ENCODE measurements around the gene NOTCH1. TPM values are rescaled to one million over a fixed set of nuclear protein-coding genes. Genes with fewer than 3 reads are reported as not detected.

Gene NOTCH1
- total RNA-seq, 3 donors from 2014 or later (not counting 1 experiment from before 2014, with no cell fraction given) = 126 to 228 (median 192) TPM

- Mint-ChIP-seq H3K4me1 (no peaks in the 10 kb centered on the region), H3K27me3 (ENCODE audit: low read depth in 2 of 2) (no peaks in the 10 kb centered on the region), H3K36me3 (no peaks in the 10 kb centered on the region), H3K4me3 (no peak overlapping the region), H3K27ac (no peak overlapping the region), H3K9me3 (no peaks in the 10 kb centered on the region)
- no peak for ATAC-seq
- H3K36me3 ChIP-seq (ENCODE audit: control insufficient read depth, insufficient read depth, low read length) = peaks cover 82% of the 10 kb centered on the region
- TF ChIP-seq CTCF (IDR thresholded peaks at IDR 0.05) = no peak
- DNase-seq = no peak
- no peak overlapping the region for H3K4me3 ChIP-seq (ENCODE audit: low read length)
- H3K27me3 ChIP-seq (ENCODE audit: control insufficient read depth, insufficient read depth, low read length) = no peaks in the 10 kb centered on the region
- H3K9me3 ChIP-seq (ENCODE audit: control insufficient read depth, insufficient read depth, low read length) = no peaks in the 10 kb centered on the region
- 94% methylated on average over 25 of the region's 25 CpGs for WGBS (ENCODE audit: insufficient coverage)
- intact Hi-C loops (cut with micrococcal nuclease) = no loop called here
- H3K4me1 ChIP-seq (ENCODE audit: control insufficient read depth, insufficient read depth, low read length) = no peaks in the 10 kb centered on the region
- no peak overlapping the region for H3K27ac ChIP-seq (ENCODE audit: low read length)
These were observed 91.6 kb downstream of the NOTCH1 start for GRCh38 chr9:136454026-136454796.

- Mint-ChIP-seq H3K27ac (peak overlapping the region in 1 of 2 donors; percentile 10), H3K27me3 (ENCODE audit: low read depth in 2 of 2) (no peaks in the 10 kb centered on the region), H3K4me3 (no peak overlapping the region), H3K4me1 (no peaks in the 10 kb centered on the region), H3K36me3 (no peaks in the 10 kb centered on the region), H3K9me3 (no peaks in the 10 kb centered on the region)
- 96% methylated on average over 11 of the region's 11 CpGs for WGBS (ENCODE audit: insufficient coverage)
- H3K4me1 ChIP-seq (ENCODE audit: control insufficient read depth, insufficient read depth, low read length) = no peaks in the 10 kb centered on the region
- peaks cover 81% of the 10 kb centered on the region for H3K36me3 ChIP-seq (ENCODE audit: control insufficient read depth, insufficient read depth, low read length)
- H3K4me3 ChIP-seq (ENCODE audit: low read length) = no peak overlapping the region
- intact Hi-C loops (cut with micrococcal nuclease) = no loop called here
- ATAC-seq = no peak
- no peaks in the 10 kb centered on the region for H3K9me3 ChIP-seq (ENCODE audit: control insufficient read depth, insufficient read depth, low read length)
- no peak for TF ChIP-seq CTCF (IDR thresholded peaks at IDR 0.05)
- H3K27me3 ChIP-seq (ENCODE audit: control insufficient read depth, insufficient read depth, low read length) = no peaks in the 10 kb centered on the region
- DNase-seq = no peak
- H3K27ac ChIP-seq (ENCODE audit: low read length) = no peak overlapping the region
These were observed 92.5 kb downstream of the NOTCH1 start for GRCh38 chr9:136453326-136453725.

- H3K4me1 ChIP-seq (ENCODE audit: control insufficient read depth, insufficient read depth, low read length) = no peaks in the 10 kb centered on the region
- intact Hi-C loops (cut with micrococcal nuclease) = no loop called here
- no peaks in the 10 kb centered on the region for H3K27me3 ChIP-seq (ENCODE audit: control insufficient read depth, insufficient read depth, low read length)
- H3K27ac Mint-ChIP-seq = peak overlapping the region in 1 of 2 donors; percentile 27
- peaks cover 85% of the 10 kb centered on the region for H3K36me3 ChIP-seq (ENCODE audit: control insufficient read depth, insufficient read depth, low read length)
- H3K4me3 ChIP-seq (ENCODE audit: low read length) = no peak overlapping the region
- no peaks in the 10 kb centered on the region for H3K9me3 Mint-ChIP-seq
- TF ChIP-seq CTCF (IDR thresholded peaks at IDR 0.05) = no peak
- 98% methylated on average over 26 of the region's 26 CpGs for WGBS (ENCODE audit: insufficient coverage)
- H3K4me1 Mint-ChIP-seq = no peaks in the 10 kb centered on the region
- H3K4me3 Mint-ChIP-seq = no peak overlapping the region
- H3K9me3 ChIP-seq (ENCODE audit: control insufficient read depth, insufficient read depth, low read length) = no peaks in the 10 kb centered on the region
- no peak for ATAC-seq
- peaks cover 14% of the 10 kb centered on the region for H3K36me3 Mint-ChIP-seq
- DNase-seq = no peak
- H3K27me3 Mint-ChIP-seq (ENCODE audit: low read depth in 2 of 2) = no peaks in the 10 kb centered on the region
- no peak overlapping the region for H3K27ac ChIP-seq (ENCODE audit: low read length)
These were observed 94.5 kb downstream of the NOTCH1 start for GRCh38 chr9:136451221-136451877.
